Stimulated activated CD8-positive, alpha-beta memory T cell treated with anti-CD3 and anti-CD28 coated beads, Interleukin-12 subunit alpha, Interleukin-12 subunit beta, amount 100 ng/mL, for 4 hours (primary cell): ENCODE results near the gene WDR77.
A peak's percentile ranks its signal among the peaks of the same experiment; 100 is the strongest.

Source experiments
- DNase-seq: peaks from one replicate; pipeline ENCODE4 v3.0.0-alpha.2; 2020; ENCODE audit warnings: low read depth

Gene WDR77

DNA sequence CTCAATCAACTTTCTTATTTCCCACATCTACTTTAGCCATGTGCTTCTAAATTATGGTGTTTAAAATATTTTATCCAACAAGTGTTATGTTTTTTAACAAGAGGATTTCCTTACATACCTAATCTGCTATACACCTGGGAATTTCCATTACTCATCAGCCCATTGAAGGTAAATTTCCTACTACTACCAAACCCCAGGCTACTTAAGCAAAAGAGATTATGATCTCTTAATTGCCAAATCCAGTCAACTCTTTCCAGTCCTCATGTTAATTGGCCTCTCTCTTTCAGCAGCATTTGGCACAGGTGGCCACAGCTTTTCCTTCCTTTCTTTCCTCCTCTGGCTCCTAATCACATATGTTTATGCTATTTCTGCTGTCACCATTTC, 19.7 kb upstream of the WDR77 start:
- DNase-seq, result no peak

DNA sequence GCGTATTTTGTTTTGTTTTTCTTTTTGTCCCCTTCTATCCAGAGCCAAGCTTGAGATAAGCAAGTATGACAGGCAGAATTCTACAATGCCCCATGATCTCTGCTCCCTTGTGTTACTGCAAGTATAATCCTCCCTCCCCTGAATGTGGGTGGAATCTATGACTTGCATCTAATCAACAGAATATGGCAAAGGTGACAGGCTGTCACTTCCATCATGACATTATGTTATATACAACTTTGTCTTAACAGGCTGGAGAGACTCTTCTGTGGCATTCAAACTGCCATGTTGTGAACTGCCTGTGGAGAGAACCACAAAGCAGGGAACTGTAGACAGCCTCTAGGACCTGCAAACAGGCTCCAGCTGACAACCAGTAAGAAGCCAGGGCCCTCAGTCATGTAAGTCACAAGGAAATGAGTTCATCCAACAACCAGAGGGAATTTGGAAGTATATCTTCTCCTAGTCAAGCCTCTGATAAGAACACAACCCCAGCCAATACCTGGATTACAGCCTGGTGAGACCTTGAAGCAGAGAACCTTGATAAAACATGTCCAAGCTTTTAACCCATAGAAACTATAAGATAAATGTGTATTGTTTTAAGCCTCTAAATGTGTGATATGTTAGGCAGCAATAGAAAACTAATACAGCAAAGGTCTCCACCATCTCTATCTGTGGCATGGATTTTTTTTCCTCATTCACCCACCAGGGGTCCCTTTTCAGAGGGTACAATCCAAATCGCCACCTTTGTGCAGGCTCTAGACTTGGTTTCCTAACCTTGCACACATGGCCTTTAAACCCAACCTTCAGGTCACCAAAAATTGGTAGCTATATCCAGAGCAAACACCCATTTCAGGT, 19.0 kb upstream of the WDR77 start:
- DNase-seq, result no peak

DNA sequence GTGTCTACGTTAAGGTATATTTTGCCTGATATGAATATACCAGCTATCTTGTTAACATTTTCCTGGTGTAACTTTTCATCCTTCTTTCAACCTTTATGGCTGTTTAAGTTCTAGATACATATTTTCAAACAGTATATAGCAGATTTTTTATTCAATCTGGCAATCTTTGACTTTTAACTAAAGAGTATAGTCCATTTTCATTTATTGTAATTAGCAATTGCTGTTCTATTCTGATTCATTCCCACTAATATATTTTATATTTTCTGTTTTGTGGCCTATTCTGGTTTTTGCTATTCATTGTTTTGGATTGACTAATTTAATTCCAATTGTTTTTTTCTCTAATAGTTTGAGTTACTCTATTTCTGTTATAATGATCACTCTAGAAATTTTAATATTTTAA, 17.4 kb upstream of the WDR77 start:
- no peak for DNase-seq

DNA sequence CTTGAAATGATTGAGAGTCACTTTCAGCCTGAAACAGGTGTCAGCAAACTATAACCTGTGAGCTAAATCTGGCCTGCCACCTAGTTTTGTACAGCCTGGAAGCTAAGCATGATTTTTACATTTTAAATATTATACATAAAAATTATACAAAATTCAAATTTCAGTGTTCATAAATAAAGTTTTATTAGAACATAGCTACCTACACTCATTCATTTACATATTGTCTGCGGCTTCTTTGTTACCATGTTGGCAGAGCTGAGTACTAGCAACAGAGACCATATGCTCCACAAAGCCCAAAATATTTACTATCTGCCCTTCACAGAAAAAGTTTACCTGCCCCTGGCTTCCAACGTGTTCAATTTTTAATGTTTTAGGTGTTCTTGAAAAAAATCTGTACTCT, 16.7 kb upstream of the WDR77 start:
- DNase-seq, result no peak

DNA sequence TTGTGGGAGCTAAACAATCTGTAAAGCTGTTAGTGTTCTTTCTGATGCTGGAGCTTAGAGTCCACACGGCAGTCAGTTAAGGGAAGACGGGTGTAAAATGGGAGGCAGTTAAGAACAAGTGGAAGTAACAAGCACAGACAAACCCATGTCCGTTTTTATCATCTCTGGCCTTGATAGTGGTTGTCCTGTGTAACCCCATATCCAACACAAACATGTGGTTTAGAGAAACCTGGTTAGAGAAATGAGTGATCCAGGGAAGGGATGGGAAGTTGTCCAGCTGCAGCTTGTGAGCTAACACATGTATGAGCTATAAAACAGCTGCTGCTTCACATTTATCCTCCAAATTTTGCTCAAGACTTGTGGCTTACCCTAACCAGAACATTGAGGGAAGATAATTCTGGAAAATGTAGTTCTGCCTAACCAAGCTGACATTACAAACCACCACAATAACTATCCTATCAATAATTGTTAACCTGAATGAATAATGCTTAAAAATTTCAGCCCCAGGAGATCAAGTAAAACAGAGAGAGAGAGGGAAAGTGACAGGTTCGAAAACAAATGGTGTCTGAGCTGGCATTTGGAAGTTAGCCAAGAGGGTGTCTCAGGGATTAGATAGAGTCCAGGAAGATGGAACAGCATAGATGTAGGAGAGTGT, 14.1 kb upstream of the WDR77 start:
- no peak for DNase-seq

DNA sequence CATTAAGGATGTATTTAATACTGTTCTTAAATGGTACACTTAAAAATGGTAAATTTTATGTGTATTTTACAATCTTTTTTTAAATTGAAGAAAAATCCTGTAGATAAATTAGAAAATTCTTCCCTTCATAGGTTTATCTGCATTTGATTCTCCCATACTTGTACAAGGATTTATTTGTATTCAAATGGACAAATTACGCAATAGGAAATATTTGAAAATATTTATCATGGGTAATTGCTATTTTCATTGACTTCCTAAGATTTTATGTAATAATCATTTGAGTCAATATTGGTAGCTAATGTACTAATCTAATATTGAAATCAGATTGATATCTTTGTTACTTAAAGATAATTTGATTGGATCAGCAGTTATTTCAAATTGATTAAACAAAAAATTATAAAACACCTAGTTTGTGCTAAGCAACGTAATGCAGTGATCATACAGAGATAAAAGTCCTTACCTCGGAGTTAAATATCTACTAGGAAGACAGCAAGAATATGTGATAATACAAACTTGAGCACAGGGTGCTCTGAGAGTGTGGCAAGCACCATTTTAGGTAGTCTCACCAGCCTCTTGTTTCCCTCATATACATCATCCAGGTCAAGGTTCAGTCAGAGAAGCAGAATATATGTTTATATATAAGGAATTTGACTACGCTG, 13.4 kb upstream of the WDR77 start:
- no peak for DNase-seq

DNA sequence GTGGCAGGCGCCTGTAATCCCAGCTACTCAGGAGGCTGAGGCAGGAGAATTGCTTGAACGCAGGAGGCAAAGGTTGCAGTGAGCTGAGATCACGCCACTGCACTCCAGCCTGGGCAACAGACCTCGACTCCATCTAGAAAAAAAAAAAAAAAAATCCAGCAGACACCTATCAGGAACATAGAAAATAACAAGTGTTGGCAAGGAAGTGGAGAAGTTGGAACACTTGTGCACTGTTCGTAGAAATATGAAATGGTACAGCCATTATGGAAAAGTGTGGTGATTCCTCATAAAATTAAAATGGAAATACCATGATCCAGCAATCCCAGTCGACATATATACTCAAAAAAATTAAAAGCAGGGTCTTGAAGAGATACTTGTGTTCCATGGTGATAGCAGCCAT, 12.7 kb upstream of the WDR77 start:
- no peak for DNase-seq

DNA sequence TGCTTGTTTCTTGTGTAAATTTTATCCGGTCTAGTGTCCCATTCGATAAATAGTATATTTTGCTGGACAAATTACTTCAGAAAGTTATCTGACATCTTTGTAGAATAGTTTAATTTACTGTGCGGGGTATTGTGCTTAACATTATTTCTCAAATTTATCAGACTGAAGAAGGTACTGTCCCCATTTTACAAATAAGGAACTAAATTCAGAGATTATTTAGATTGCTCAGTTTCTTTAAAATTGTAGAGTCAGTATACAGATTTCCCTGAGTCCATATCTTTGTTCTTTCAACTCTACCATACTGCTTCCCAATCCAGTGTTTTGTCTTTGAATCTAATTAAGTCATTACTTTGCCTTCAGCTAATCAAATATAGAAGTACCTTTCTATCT, 6.6 kb upstream of the WDR77 start:
- no peak for DNase-seq

DNA sequence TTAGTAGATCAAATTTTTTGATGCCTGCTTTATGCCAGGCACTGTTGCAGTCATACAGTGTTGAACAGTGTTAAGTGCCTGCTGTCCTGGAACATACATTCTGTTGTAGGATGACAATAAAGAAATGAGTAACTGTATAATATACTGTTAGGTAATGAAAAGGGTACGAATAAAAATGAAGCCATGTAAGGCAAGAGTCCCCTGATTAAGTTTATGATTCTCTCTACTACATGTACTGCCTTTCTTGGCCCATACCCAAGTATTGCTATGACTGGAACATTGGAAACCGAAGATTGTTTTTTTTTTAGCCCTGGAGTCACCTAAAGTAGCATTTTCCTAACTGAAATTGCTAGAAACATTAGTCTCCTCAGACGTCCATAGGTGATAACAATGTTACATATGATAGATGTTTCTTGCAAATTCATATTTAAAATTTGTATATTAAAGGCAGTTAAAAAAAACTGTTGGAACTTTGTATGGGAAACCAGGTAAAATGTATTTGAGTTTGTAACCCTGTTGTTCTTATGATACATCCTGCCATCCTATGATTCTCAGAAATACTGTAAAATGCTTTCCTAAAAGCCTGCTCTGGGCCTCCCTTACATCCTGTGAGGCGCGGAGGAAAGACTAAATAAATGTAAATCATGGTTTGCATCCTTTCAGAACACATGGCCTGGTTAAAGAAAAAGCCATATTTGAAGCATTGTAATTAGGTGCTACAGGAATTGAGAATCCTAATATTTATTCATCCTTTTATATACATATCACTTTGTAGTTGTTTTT, 6.0 kb upstream of the WDR77 start:
- no peak for DNase-seq

DNA sequence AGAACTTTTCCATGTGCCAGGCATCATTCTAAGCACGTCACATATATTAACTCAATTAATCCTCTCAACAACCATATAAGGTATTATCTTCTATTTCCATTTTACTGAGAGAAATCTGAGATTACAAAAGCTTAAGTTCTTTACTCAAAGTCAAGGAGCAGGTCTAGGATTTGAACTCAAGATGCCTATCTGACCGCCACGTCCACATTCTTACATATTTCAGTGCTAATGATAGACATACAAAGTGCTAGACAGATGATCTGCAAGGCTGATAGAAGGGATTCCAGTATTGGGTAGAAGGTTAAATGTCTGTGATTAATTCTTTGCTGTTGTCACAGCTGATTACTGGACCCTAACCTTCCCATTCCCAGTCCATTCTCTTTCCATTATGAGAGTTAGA, 4.7 kb upstream of the WDR77 start:
- no peak for DNase-seq

DNA sequence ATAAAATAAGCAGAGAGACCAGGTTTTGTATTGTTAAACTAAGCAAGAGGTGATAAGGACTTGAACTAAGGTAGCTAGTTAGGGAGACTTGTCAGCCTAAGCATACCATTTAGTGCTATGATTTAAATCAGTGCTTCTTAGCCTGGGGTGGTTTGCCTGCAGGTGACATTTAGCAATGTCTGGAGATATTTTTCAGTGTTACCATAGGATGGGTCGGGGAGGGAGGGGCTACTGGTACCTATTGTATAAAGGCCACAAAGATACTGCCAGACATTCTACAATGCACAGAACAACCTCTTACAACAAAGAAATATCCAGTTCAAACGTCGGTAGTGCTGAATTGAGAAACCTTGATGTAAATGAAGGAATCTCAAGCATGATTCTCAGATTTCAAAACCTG, 3.5 kb upstream of the WDR77 start:
- DNase-seq, result no peak

DNA sequence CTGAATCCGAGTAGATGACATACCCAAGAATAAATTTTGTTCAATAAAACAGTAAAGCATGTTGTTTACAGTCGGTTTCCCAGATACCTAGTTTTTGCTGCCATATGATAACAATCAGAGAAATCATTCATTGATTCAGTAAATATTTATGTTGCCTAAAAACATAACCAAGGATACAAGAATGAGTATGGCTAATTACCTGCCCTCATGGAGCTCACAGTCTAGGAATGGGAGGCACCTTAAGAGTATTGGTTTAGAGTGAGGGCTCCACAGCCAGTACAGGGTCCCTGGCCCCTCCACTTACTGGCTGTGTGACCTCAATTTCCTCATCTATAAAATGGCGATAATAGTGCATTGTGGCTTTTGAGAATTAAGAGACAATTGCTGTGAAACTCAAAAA, 1.1 kb upstream of the WDR77 start:
- DNase-seq, result no peak

DNA sequence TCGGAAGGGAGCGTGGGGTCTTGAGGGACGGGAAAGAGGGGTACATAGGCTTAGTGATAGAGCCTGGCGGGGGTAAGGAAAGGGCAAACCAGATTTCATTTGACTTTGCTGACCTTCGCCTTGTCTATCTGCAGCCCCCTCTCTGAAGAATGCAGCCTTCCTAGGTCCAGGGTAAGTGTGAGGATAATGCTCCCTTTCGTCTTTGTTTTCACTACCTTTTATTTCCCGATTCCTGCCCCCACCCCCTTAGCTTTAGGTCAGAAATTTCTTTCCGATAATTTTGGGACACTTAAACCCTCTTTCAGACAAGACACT, 604 bp upstream of the WDR77 start:
- DNase-seq, result no peak

DNA sequence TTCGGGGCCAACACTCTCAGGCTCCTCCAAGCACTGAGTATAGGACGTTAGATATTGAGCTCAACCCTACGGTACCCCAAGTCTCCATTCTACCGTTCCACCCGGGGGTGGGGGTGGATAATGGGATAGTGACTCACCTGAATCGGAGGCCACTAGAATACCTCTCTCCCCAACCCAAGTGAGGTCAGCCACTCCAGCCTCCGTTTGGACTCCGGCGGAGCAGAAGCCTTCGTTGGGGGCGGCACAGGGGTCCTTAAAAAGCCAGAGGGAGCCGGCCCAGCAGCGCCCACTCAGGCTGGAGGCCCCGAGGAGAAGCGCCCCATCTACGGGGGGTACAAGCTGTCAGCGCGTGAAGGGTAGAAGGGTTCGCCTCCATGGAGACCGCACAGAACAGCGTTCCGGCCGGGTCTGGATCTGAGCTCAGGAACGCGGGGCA, 556 bp downstream of the WDR77 start:
- peak; percentile 19 for DNase-seq

DNA sequence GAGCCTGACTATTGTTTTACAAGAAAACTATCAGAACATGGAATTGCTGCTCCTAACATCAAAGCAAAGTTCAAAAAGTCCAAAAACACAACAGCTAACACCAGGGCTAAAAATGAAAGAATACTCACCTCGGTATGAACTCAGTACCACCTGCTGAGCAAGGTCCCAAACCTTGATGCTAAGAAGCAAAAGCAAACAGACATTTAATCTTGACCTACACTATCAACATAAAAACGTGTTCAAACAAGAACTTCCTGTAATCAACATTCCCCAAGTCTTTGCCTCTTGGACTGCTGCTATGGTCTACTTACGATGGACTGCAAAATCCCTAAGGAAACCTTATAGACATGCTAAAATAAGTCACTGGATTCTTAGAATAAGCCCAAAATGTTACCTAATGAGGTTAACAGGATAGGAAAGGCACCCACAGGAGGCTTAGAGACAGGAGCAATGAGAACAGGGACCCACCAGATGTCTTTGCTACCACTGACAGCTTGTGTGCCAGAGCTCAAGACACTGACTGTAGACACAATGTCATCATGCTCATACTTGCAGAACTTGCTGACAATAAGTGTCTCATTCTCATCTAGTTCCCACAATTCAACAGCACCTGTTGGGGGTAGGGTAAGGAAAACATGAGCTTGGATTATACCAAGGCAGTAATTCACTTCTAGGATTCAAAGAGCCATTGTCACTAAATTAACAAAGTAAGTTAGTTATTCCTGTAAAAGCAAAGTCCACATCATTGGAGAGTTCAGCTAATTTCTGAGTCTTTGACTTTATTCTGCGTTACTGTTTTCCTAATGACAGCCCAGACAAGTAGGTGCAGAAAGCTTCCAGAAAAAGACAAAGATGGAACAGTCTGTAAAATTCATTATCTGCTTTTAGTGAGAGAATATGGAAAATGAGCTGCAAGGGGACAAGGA, 1.8 kb downstream of the WDR77 start:
- DNase-seq, result no peak

DNA sequence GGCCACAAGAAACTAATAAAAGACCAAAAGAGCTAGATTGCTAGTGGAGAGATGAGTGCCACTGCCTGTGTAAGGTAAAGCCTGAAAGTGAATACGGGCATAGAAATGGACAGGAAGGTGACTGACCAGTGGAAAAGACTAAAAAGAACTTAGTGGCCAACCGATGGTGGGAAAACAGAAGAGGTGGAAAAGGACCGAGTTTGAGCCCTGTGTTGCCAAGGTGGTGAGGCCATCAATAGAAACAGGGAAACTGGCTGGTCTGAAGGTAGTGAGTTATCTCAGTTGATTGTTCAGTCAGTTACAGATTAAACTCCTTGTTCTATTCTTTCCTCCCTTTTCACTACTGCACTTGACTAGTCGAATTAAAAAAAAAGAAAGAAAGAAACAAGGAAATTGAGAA, 2.5 kb downstream of the WDR77 start:
- DNase-seq, result no peak

DNA sequence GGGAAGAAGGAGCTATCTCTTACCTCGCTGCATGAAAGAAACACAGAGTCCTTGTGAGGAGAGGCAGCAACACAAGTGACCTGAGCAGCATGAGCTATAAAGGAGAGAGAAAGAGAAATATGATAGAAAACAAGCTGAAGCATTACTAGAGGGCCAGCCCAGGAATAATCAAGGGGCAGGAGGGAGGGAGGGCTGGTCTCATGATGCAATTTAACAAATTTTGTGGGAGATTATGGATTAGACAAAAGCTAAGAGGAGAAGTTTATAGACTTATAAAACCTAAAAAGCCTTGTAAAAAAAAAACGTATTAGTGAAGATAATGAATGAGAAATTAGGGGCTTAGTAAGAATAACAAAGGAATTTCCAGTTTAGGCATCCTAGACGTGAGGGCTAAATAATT, 5.0 kb downstream of the WDR77 start:
- DNase-seq, result no peak

DNA sequence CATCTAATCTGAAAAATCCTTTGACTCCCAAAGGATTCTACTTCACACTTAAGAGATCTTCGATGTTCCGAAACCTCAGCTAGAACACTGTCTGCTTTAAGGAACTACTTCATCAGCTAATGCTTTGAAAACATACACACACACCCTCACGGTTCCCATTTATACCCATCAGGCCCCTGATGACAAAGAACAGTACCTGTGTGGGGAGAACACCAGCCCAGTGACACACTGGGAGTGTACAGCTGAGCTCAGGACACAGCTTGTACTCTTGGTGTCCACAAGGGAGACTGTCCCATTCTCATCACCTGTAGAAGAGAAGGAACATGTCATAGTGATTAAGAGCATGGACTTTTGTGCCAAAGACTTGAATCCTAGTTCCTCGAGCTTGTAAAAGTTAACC, 6.6 kb downstream of the WDR77 start:
- DNase-seq, result no peak

DNA sequence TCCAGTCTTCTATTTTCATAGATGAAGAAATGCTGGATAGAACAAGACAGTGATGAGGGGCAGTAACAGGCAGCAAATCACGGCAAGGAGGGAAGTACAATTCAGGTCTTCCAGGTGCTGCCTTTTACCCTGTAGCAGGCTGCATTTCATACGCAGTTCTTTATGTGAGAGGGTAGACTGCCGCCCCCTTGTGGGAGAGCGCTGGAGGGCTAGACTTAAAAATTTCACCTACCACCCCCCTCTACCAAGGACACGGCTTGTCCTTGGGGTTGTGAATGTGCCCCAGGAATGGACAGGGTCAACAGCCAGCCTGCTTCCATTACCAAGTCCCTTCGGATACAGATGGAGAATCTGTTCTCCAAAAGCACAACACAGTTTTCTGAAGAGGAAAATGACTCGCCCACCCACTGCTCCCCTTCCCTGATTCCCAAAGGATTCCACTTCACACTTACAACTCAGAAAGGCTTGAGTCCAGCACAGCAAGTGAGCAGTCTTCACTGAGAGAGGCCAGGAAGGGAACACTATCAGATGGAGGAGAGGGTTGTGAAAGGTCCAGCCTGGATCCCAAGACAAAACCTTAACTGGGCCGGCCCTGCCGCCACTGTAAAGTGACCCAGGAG, 7.4 kb downstream of the WDR77 start:
- DNase-seq, result peak; percentile 17

DNA sequence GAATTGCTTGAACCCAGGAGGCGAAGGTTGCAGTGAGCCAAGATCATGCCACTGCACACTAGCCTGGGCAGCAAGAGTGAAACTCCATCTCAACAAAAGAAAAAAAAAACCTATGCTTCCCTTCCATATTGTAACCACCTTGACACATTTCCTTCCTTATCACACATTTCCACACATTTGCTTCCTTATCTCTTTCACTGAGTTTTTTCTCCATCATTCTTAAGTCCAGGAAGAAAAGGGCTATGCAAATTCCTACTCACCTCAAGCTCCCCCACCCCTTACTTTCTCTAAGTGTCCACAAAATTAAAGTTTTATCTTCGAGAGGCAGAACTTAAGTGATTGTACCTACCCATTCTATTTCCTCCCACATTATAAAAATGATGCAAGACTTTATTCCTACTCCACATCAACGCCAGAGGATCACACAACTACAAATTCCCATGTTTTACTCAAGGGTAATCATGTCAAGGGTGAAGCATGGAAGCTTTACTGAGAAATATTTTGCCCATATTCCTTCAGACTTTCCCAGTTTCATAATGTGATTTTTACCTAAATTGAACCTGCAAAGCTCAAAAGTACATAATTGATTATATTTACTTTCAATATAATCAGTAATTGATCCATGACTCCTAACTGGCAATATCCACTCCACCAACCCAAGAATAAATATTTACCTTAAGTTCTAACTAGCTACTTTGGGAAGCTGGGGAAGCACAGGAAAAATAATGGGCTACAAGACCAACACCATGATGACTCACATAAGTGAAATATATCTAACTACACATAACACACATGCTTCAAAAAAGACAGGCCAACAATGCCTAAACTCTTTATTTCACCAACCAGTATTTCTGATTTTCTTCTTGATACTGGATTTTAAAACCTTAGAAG, 9.3 kb downstream of the WDR77 start:
- no peak for DNase-seq
